GM12891 (cell line): ENCODE results near the gene RTN1.

Experiments used
- PAX5 ChIP-seq: IDR thresholded peaks from 2 replicates; pipeline ENCODE4 v1.6.1; 2011; ENCODE audit warnings: low read length, moderate library complexity, mild to moderate bottlenecking; ENCODE audit not compliant: insufficient read depth, severe bottlenecking
- POLR2A ChIP-seq: IDR thresholded peaks from 2 replicates; pipeline ENCODE4 v1.6.1; 2011; ENCODE audit warnings: low read depth, low read length, control low read depth
- POLR2AphosphoS5 ChIP-seq: IDR thresholded peaks from 2 replicates; pipeline ENCODE4 v1.6.1; 2011; ENCODE audit warnings: low read depth, low read length, control low read depth
- POU2F2 ChIP-seq: IDR thresholded peaks from 2 replicates; pipeline ENCODE4 v1.6.1; 2011; ENCODE audit warnings: low read depth, mild to moderate bottlenecking, control low read depth, low read length, moderate library complexity
- SPI1 ChIP-seq: IDR thresholded peaks from 2 replicates; pipeline ENCODE4 v1.6.1; 2011; ENCODE audit warnings: low read depth, low read length, control low read depth
- TAF1 ChIP-seq: IDR thresholded peaks from 2 replicates; pipeline ENCODE4 v1.6.1; 2011; ENCODE audit warnings: low read depth, low read length, control low read depth

DNA sequence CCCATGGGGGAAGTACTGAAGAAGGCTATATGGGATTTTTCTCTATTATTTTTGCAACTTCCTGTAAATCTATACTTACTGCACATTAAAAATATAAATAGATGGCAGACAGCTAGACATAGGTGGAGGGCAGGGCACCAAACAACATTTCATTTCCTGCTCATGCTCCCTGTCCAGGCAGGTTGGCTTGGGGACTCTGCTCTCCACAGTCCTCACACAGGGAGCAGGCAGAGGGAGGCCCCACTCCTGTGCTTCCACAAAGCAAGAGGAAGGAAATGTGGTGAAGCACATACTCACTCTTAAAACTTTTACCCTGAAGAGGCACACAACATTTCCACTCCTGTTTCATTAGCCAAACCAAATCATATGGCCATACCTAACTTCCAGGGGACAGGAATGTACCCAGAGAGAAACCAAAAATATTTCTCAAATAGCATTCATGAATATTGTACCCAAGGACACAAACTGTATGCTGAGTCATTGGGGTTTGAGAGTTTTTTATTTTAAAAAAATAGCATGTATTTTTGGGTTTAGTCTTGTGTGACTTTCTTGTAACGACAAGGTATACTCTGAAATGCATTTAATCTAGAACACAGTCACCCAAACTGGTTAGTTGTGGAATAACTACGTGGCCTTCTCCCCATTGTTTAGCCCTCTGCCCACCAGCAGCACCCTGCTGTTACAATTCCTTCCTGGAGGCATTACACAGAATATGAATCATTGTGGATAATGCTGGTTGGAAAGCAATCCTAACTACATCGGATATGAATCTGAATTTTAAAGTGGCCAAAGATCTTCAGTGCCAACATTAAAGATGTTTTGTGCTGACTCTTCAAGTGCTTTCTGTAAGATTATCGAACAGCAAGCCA lies 40.9 kb downstream of the RTN1 start:
- TF ChIP-seq TAF1: no peak
- TF ChIP-seq POLR2A: no peak
- no peak for TF ChIP-seq POLR2AphosphoS5
- TF ChIP-seq POU2F2: no peak
- TF ChIP-seq SPI1: no peak
- no peak for TF ChIP-seq PAX5
